8988T (cell line): ENCODE results near the gene ACYP2.

Experiments used
- DNase-seq: peaks from one replicate; pipeline ENCODE4 v3.0.0; 2011

Gene ACYP2

GRCh38 chr2:54164106-54164505, 48.7 kb downstream of the ACYP2 start:
- no peak for DNase-seq

DNA sequence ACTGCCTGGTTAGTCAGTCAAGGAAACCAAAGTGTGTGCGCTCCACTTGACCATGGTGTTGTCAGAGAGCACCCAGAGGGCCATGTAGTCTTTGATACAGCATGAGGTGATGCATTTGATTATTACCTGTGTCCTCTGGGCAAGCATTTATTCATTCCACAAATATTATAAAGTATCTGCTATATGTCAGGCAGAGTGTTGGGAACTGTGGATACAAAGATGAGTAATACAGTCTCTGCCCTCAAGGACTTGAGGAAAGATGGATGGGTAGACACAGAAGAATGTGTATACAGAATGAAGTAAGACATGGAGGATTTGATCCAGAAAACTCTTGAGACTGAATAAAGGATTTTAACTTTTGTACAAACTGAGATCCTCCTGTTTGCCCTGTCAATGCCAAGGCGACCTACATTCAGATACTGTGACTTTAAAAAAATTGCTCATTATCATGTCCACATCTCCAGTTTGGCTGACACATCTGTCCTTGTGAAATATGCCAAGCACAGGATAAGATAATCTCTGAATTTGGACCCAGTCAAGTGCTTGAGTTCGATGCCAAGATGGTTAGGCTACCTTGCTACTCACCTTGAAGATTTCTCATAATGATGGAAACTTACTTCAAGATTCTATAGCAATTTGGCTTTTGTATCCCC, 50.8 kb downstream of the ACYP2 start:
- DNase-seq = no peak

DNA sequence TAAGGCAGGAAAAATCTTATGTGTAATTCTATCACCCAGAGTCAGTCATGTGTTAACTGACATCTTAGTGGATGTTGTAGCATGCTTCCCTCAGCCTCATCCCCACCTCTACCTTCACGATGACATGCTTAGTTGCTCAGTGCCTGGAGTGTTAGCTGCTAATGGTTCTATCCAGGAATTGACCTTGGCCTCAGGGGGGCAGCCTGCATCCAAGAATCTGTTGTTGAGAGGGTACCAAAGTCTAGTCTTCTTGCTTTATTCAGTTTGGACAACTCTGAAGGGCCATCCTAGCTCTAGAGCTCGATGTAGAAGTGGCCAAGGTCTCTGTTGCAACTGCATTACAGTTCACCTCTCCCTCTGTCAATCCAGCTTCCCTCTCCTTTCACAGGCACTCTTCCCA, 61.2 kb downstream of the ACYP2 start:
- no peak for DNase-seq

DNA sequence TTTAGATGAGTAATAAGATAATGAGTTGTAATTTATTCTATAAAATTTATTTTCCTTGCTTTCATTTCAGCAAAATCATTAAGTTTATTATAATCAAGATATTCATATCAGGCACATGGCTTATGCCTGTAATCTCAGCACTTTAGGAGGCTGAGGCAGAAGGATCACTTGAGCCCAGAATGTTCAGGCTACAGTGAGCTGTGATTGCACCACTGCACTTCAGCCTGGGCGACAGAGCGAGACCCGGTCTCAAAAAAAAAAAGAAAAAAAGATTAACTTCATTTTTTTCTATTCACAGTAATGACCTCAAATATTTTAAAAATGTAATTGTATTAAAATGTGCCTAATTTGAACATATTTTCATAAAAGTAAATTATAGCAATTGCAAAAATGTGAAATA, 67.9 kb downstream of the ACYP2 start:
- no peak for DNase-seq

- DNase-seq = no peak
Measured at GRCh38 chr2:54183972-54184371, 68.6 kb downstream of the ACYP2 start.

DNA sequence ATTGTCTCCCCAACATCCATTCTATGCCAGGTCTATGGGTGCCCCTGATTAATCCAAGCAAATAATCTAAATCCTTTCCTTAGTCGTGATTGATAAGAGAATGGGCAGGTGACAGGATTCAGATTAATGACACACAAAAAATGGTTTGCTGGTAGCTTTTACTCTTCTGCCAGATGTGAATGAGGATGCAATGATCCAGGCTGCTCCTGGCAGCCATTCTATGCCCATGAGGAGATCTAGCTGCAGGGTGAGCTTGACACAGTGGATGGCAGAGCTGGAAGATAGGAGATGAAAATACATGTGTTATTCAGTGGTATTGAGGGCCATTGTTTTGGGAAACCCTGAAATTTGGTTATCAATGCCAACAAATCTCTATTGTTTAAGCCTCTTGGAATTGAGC, 69.7 kb downstream of the ACYP2 start:
- no peak for DNase-seq

- no peak for DNase-seq
Measured at GRCh38 chr2:54187331-54187730, 71.9 kb downstream of the ACYP2 start.

- DNase-seq = no peak
Measured at GRCh38 chr2:54189539-54189938, 74.1 kb downstream of the ACYP2 start.

DNA sequence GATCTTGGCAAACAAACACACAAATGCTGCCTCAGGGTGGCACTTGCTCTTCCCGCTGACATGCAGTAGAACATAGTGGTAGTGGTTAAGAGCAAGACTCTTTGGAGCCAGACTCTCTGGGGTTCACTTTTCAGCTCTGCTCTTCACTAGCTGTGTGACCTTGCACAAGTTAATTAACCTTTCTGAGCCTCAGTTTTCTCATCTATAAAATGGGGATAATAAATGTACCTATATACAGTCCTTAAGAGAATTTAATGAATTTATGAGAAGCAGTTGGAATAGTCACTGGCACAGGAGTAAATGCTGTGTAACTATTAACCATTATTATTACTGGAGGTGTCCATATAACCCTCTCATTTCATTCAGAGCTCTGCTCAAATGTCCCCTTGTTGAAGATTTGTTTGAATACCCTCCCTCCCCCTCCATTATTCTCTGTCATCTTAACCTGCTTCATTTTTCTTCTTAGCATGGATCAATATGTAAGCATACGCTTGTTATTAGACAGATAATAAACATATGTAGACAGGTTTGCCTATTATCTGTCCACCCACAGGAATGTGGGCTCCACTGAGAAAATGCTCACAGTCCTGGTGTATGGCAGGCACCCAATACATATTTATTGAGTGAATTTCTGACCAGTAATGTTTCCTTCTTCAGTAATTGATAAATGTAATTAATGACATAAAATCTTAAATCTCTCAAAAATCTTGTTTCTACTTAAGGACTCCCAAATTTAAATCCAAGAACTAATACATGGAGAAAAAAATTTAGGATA, 76.1 kb downstream of the ACYP2 start:
- no peak for DNase-seq

DNA sequence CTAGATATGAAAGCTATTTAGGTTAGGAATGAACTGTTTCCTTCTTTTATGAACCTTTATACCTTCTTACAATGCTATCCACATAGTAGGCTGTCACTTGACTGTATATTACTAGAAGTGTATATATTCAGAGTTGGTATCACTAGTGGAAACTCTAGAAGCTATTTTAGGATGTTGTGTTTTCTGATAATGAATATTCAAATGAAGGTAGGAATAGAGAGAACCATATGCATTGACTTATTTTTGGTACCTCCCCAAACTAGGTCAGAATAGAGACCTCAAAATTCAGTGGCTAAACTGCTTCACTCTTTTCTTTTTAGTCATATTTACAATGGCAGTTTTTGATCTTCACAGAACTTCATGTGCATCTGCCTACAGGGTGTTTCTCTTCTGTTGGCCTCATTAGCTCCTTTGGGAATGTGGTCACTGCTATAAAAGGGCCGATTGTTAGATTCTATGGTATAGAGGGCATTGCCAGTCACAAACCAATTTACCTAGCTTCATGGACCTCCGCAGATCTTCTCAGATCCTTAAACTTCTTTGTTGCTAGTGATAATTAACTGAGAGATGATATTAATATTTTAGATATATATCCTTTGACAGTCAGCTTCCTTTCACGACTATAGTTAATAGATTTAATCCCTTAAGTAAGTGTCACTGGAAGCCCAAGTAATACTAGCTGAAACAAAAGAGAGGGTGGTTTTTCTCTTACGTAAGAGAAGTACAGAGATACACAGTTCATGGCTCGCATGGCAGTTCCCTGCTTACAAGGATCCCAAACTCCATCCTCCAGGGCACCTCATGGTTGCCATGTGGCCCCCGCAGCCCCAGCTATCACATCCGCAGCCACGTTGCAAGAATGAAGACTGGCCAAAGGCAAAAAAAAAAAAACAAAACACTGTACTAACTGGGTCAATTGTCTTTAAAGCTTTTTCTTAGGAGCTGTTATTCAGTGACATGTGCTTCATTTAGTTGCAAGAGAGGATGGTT, 79.6 kb downstream of the ACYP2 start:
- DNase-seq = no peak

DNA sequence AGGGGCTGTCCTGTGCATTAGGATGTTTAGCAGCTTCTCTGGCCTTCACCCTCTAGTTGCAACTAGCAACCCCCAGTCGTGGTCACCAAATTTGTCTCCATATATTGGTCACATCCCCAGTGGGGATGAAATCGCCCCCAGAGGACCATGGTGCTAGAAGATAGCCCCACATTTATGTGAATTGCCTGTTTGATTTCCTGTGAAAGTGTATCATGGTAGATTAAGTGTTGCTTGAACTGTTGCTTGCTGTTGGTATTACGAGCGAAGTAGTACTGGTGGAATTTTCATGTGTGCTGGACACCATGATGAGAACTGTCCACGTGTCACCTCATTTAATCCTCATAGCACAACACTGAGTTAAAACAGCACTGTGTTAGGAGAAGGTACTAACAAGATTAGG, 81.2 kb downstream of the ACYP2 start:
- DNase-seq = no peak

GRCh38 chr2:54204476-54204875, 89.1 kb downstream of the ACYP2 start:
- DNase-seq = no peak

DNA sequence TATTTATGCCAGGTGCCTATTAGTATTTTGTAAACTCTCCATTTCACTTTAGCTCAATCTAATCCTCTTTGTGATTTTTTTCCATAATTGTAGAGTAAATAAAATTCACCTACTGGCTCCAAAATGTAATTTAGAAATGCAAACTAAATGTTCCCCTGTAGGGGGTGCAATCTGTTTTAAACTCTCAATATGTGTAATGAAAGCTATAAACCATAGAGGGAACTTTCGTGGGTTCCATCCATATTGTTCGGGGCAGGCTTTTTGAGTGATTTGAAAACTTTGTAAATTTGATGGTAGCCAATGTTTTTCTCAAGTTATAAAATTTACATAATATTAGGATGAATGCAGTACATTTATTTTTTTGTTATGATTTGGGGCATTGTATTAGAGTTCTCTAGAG, 91.2 kb downstream of the ACYP2 start:
- DNase-seq = peak; percentile 13

- no peak for DNase-seq
Measured at GRCh38 chr2:54207666-54208195, 92.3 kb downstream of the ACYP2 start.

- DNase-seq = no peak
Measured at GRCh38 chr2:54208364-54209240, 93.2 kb downstream of the ACYP2 start.

GRCh38 chr2:54209379-54209778, 94.0 kb downstream of the ACYP2 start:
- DNase-seq = no peak

DNA sequence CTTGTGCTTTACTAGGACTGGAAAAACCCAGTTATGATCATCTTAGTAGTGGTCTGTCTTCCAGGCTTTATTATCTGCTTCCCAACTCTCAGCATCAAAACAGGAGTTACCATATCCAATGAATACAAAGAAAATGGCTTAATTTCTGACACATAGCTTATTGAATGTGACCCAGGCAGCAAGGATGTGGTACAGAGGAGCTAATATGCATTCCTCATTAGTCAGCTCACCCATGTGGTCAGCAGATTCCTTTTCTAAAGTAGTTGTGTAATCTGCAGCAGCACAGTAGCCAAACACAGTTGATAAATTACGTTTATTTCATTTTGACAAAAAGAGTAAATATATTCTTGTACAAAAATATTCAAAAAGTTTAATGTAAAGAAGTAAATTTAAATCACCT, 97.0 kb downstream of the ACYP2 start:
- DNase-seq = no peak

- no peak for DNase-seq
Measured at GRCh38 chr2:54213082-54213481, 97.7 kb downstream of the ACYP2 start.

- DNase-seq = no peak
Measured at GRCh38 chr2:54224997-54225396, 109.6 kb downstream of the ACYP2 start.

GRCh38 chr2:54226260-54226659, 110.8 kb downstream of the ACYP2 start:
- DNase-seq = no peak

DNA sequence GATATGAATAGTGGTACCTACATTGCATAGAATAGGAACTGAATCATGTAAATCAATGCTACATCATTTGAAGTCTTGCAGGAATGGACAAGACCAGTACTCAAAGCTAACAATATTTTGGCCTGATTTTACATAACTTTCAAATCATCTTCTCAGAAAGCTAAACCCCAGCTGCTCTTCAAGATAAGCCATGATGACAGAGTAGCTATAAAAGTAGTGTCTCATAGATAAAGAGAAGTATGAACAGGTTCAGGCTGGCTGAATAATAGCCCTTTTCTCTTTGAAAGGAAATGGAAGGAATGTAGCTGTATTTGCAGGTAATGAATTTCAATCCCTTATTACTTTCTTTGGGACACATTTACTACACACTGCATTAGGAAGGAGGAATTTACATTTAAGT, 112.4 kb downstream of the ACYP2 start:
- DNase-seq = no peak

DNA sequence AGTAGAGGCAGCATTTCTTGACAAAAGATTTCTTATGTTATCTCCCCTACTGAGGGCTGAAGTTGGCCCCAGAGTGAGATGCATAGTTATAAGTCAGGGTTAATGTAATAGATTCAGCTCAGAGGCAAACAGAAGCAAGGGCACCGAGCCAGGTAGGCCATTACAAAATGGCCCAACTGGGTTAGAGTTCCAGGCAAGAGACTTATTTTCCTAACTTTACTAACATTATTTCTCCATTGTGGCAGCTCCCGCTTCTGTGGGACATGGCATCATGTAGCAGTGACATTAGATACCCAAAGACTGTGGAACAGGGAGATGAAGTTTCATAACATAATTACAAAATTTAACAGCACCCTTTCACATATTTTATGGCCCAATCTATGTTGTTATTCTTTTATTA, 113.5 kb downstream of the ACYP2 start:
- no peak for DNase-seq
